Liver (tissue), 9 donors: ENCODE measurements around the gene MRPS12. TPM values are rescaled to one million over a fixed set of nuclear protein-coding genes. Genes with fewer than 3 reads are reported as not detected.

Experiments
- DNase-seq: peaks from one replicate; pipeline ENCODE4 v3.0.0-alpha.2; 2017; ENCODE audit warnings: low spot score
- H3K27ac ChIP-seq, 2 donors: one replicate each; pipeline ENCODE4 v1.7.0; 2013; ENCODE audit warnings: inconsistent platforms in 2 of 2, low read length in 2 of 2, control low read depth in 1 of 2, low read depth in 1 of 2, mild to moderate bottlenecking in 1 of 2
- H3K27me3 ChIP-seq, 4 donors: one replicate each; pipeline versions ENCODE4 v1.6.1 to v1.7.0; 2013; ENCODE audit warnings: low read length in 3 of 4, inconsistent platforms in 1 of 4, mild to moderate bottlenecking in 1 of 4, moderate library complexity in 1 of 4; ENCODE audit not compliant: control insufficient read depth in 4 of 4, insufficient read depth in 4 of 4
- H3K36me3 ChIP-seq, 4 donors: one replicate each; pipeline versions ENCODE4 v1.6.1 to v1.7.0; 2013; ENCODE audit warnings: low read length in 3 of 4, mild to moderate bottlenecking in 3 of 4, low read depth in 1 of 4, moderate library complexity in 1 of 4; ENCODE audit not compliant: control insufficient read depth in 4 of 4, insufficient read depth in 3 of 4
- H3K4me1 ChIP-seq, 4 donors: one replicate each; pipeline versions ENCODE4 v1.6.1 to v1.7.0; 2013; ENCODE audit warnings: low read length in 3 of 4, mild to moderate bottlenecking in 3 of 4, moderate library complexity in 1 of 4; ENCODE audit not compliant: control insufficient read depth in 4 of 4, insufficient read depth in 4 of 4
- H3K4me3 ChIP-seq, 3 donors: one replicate each; pipeline versions ENCODE4 v1.6.1 to v1.7.0; 2013; ENCODE audit warnings: low read length in 3 of 3, control low read depth in 1 of 3, low read depth in 1 of 3, mild to moderate bottlenecking in 1 of 3
- H3K9ac ChIP-seq, 2 donors: one replicate each; pipeline ENCODE4 v1.7.0; 2013; ENCODE audit warnings: low read length in 2 of 2, mild to moderate bottlenecking in 2 of 2, moderate library complexity in 2 of 2, control low read depth in 1 of 2, low read depth in 1 of 2
- H3K9me3 ChIP-seq, 4 donors: one replicate each; pipeline versions ENCODE4 v1.6.1 to v1.7.0; 2013; ENCODE audit warnings: low read length in 3 of 4; ENCODE audit not compliant: control insufficient read depth in 4 of 4
- CTCF ChIP-seq: fragments of 150-350 bp; IDR thresholded peaks from 2 replicates; pipeline ENCODE4 v1.5.1; 2017; ENCODE audit warnings: improper control_type of control experiment, low read depth, low read length; ENCODE audit not compliant: missing input control
- EGR1 ChIP-seq, 2 donors: IDR thresholded peaks; 2 replicates each; pipeline ENCODE4 v1.6.1; 2016 to 2018; ENCODE audit warnings: antibody characterized with exemption in 2 of 2, low read depth in 2 of 2
- FOXA1 ChIP-seq: IDR thresholded peaks from 2 replicates; pipeline ENCODE4 v1.6.1; 2016; ENCODE audit warnings: antibody characterized with exemption
- FOXA2 ChIP-seq: IDR thresholded peaks from 2 replicates; pipeline ENCODE4 v1.6.1; 2016; ENCODE audit warnings: antibody characterized with exemption
- GABPA ChIP-seq, 2 donors: IDR thresholded peaks in 1 of 2; conservative IDR thresholded peaks in 1 of 2; 2 replicates each; pipeline ENCODE4 v1.6.1; 2016; ENCODE audit warnings: antibody characterized with exemption in 2 of 2, mild to moderate bottlenecking in 1 of 2, moderate library complexity in 1 of 2
- HNF4A ChIP-seq, 2 donors: conservative IDR thresholded peaks; 2 replicates each; pipeline ENCODE4 v1.6.1; 2016; ENCODE audit warnings: antibody characterized with exemption in 2 of 2, mild to moderate bottlenecking in 2 of 2
- HNF4G ChIP-seq: IDR thresholded peaks from 2 replicates; pipeline ENCODE4 v1.6.1; 2016; ENCODE audit warnings: antibody characterized with exemption
- NR2F2 ChIP-seq: IDR thresholded peaks from 2 replicates; pipeline ENCODE4 v1.6.1; 2016; ENCODE audit warnings: antibody characterized with exemption
- RAD21 ChIP-seq, 2 donors: IDR thresholded peaks; 2 replicates each; pipeline ENCODE4 v1.6.1; 2016; ENCODE audit warnings: antibody characterized with exemption in 2 of 2, mild to moderate bottlenecking in 2 of 2
- REST ChIP-seq: IDR thresholded peaks from 2 replicates; pipeline ENCODE4 v1.6.1; 2016; ENCODE audit warnings: antibody characterized with exemption, mild to moderate bottlenecking
- RXRA ChIP-seq, 2 donors: IDR thresholded peaks; 2 replicates each; pipeline ENCODE4 v1.6.1; 2017 to 2018; ENCODE audit warnings: antibody characterized with exemption in 2 of 2, mild to moderate bottlenecking in 1 of 2
- SP1 ChIP-seq: IDR thresholded peaks from 2 replicates; pipeline ENCODE4 v1.6.1; 2018; ENCODE audit warnings: antibody characterized with exemption, mild to moderate bottlenecking
- TAF1 ChIP-seq: conservative IDR thresholded peaks from 2 replicates; pipeline ENCODE4 v1.6.1; 2016; ENCODE audit warnings: antibody characterized with exemption, mild to moderate bottlenecking
- YY1 ChIP-seq: IDR thresholded peaks from 2 replicates; pipeline ENCODE4 v1.6.1; 2016; ENCODE audit warnings: antibody characterized with exemption, mild to moderate bottlenecking
- WGBS: extraction: QIAGEN DNeasy Blood & Tissue Kit; methylation state at CpG from one replicate; pipeline ENCODE4 v1.1.7; 2013; 5-methylcytosine and 5-hydroxymethylcytosine counted together
- polyA plus RNA-seq, 2 donors: library from polyadenylated mRNA; stranded (reverse) in 1 of 2; unstranded in 1 of 2; fragments of 200-250 nt in 1 of 2; fragments of >200 nt in 1 of 2; fragmentation: Nextera tagmentation in 1 of 2; extraction: Ambion mirVana in 1 of 2; gene quantifications; one replicate each; pipeline versions ENCODE4 v1.2.1 to v1.2.3, GENCODE V29; 2013 to 2015
- total RNA-seq, 2 donors: library from RNA; depleted of rRNA; stranded (reverse); fragments of >200 nt; gene quantifications; one replicate each; pipeline ENCODE4 v1.2.3, GENCODE V29; 2014
- TF ChIP-seq, protein P1 (sequence below): IDR thresholded peaks from 2 replicates; pipeline ENCODE4 v1.6.1; 2016; ENCODE audit warnings: antibody characterized with exemption
- donor health status: healthy.
- donor health status: healthy.
- donor health status: healthy.
- donor health status: healthy.
- donor health status: healthy.

MRPS12 gene
- total and polyA plus RNA-seq, 4 donors = 19.0 to 62.0 (median 39.9) TPM

DNA sequence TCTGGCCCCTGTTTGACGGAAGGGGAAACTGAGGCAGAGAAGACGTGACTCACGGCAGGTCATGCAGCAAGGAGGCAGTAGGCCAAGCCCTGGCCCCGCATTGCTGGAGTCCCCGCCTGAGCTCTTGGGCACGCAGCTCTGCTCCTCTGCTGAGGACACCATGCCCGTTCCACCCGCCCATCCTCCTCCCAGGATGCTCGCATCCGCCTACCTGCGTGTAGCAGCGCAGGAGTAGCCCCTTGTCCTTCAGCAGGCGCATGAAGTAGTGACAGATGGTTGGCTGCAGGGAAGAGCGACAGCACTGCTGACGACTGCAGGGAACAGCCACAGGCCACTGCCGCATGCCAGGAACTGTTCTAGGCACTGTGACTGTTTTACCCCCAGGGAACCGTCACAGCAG lies 41.9 kb upstream of the MRPS12 start:
- no peaks in the 10 kb centered on the region for H3K27me3 ChIP-seq
- H3K36me3 ChIP-seq = peaks cover 2 to 24% (median 18%) of the 10 kb centered on the region in 4 donors
- H3K27ac ChIP-seq = no peak overlapping the region
- 93% methylated on average over 17 of the region's 17 CpGs for WGBS
- H3K4me3 ChIP-seq = no peak overlapping the region
- peaks cover 0 to 4% (median 3%) of the 10 kb centered on the region in 4 donors for H3K4me1 ChIP-seq
- no peak for TF ChIP-seq GABPA (IDR thresholded peaks at IDR 0.05 in 1 of 2, conservative IDR thresholded peaks at IDR 0.05 in 1 of 2)
- no peak for TF ChIP-seq TAF1
- TF ChIP-seq EGR1 (IDR thresholded peaks at IDR 0.05; ENCODE audit: low read depth in 2 of 2) = no peak
- no peak for TF ChIP-seq FOXA2
- no peak for TF ChIP-seq REST
- TF ChIP-seq FOXA1 = no peak
- no peak for TF ChIP-seq RAD21 (IDR thresholded peaks at IDR 0.05)
- no peak for TF ChIP-seq HNF4A (conservative IDR thresholded peaks at IDR 0.05)
- TF ChIP-seq YY1 = no peak
- no peak for TF ChIP-seq NR2F2
- TF ChIP-seq, protein P1, sequence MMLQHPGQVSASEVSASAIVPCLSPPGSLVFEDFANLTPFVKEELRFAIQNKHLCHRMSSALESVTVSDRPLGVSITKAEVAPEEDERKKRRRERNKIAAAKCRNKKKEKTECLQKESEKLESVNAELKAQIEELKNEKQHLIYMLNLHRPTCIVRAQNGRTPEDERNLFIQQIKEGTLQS = no peak
- no peak for TF ChIP-seq HNF4G
- no peak for TF ChIP-seq CTCF
- no peak for TF ChIP-seq SP1
- DNase-seq = no peak
- H3K9ac ChIP-seq = no peak overlapping the region
- no peaks in the 10 kb centered on the region for H3K9me3 ChIP-seq

DNA sequence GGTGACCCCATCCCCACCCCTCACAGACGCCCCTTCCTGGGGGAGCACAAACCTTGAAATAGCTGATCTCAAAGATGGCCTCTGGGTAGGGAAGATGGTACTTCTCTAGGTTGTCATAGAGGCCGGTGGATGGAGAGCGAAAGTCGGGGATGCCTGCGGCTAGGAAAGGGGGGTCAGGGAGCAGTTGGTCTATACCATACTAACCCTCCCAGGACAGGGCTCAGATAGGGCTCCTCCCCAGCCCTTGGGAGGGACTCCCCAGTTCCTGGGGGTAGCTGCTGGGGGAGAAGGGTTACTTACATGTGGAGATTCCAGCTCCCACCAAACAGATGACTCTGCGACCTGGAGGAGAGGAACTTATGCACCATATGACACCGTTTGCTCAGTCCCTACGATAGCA lies 40.9 kb upstream of the MRPS12 start:
- 96% methylated on average over 8 of the region's 8 CpGs for WGBS

More for the DNA sequence above, 40.9 kb upstream of the MRPS12 start:
- no peaks in the 10 kb centered on the region for H3K9me3 ChIP-seq
- H3K27me3 ChIP-seq = no peaks in the 10 kb centered on the region
- H3K27ac ChIP-seq = no peak overlapping the region
- no peak overlapping the region for H3K4me3 ChIP-seq
- H3K4me1 ChIP-seq = peaks cover 0 to 4% (median 3%) of the 10 kb centered on the region in 4 donors
- DNase-seq = no peak
- peaks cover 2 to 24% (median 18%) of the 10 kb centered on the region in 4 donors for H3K36me3 ChIP-seq
- H3K9ac ChIP-seq = no peak overlapping the region
- TF ChIP-seq YY1 = no peak
- no peak for TF ChIP-seq GABPA (IDR thresholded peaks at IDR 0.05 in 1 of 2, conservative IDR thresholded peaks at IDR 0.05 in 1 of 2)
- no peak for TF ChIP-seq EGR1 (IDR thresholded peaks at IDR 0.05; ENCODE audit: low read depth in 2 of 2)
- TF ChIP-seq RXRA (IDR thresholded peaks at IDR 0.05) = no peak
- no peak for TF ChIP-seq HNF4A (conservative IDR thresholded peaks at IDR 0.05)
- TF ChIP-seq, protein P1 = no peak
- no peak for TF ChIP-seq RAD21 (IDR thresholded peaks at IDR 0.05)
- no peak for TF ChIP-seq CTCF
